Measurements from ENCODE around the gene NTSR1.
A peak's percentile ranks its signal among the peaks of the same experiment; 100 is the strongest.

The NTSR1 gene

GRCh38 chr20:62736407-62737071 is 27.9 kb downstream of the NTSR1 start:
- no peak overlapping the region for H3K27ac Mint-ChIP-seq
- peaks cover 21% of the 10 kb centered on the region for H3K4me1 Mint-ChIP-seq (ENCODE audit: low read depth)
- no peaks in the 10 kb centered on the region for H3K36me3 Mint-ChIP-seq (ENCODE audit: low read depth)
- peaks cover 38% of the 10 kb centered on the region for H3K27me3 Mint-ChIP-seq (ENCODE audit: low read depth)
- H3K9me3 Mint-ChIP-seq: no peaks in the 10 kb centered on the region
- H3K4me3 Mint-ChIP-seq: no peak overlapping the region

GRCh38 chr20:62737271-62737811 is 28.7 kb downstream of the NTSR1 start:
- no peaks in the 10 kb centered on the region for H3K36me3 Mint-ChIP-seq (ENCODE audit: low read depth)
- H3K9me3 Mint-ChIP-seq: no peaks in the 10 kb centered on the region
- no peak overlapping the region for H3K27ac Mint-ChIP-seq
- H3K4me3 Mint-ChIP-seq: no peak overlapping the region
- H3K4me1 Mint-ChIP-seq (ENCODE audit: low read depth): peaks cover 20% of the 10 kb centered on the region
- peaks cover 37% of the 10 kb centered on the region for H3K27me3 Mint-ChIP-seq (ENCODE audit: low read depth)

- Mint-ChIP-seq H3K9me3 (no peaks in the 10 kb centered on the region), H3K4me1 (ENCODE audit: low read depth) (peaks cover 18% of the 10 kb centered on the region), H3K36me3 (ENCODE audit: low read depth) (no peaks in the 10 kb centered on the region), H3K27me3 (ENCODE audit: low read depth) (peaks cover 32% of the 10 kb centered on the region), H3K4me3 (no peak overlapping the region), H3K27ac (no peak overlapping the region)
Measured at GRCh38 chr20:62738025-62738881, 29.6 kb downstream of the NTSR1 start.

- Mint-ChIP-seq H3K36me3 (ENCODE audit: low read depth) (no peaks in the 10 kb centered on the region), H3K4me1 (ENCODE audit: low read depth) (peaks cover 18% of the 10 kb centered on the region), H3K9me3 (no peaks in the 10 kb centered on the region), H3K4me3 (no peak overlapping the region), H3K27me3 (ENCODE audit: low read depth) (peaks cover 27% of the 10 kb centered on the region), H3K27ac (peak overlapping the region; percentile 84)
Measured at GRCh38 chr20:62739067-62739466, 30.4 kb downstream of the NTSR1 start.

- Mint-ChIP-seq H3K36me3 (ENCODE audit: low read depth) (no peaks in the 10 kb centered on the region), H3K9me3 (no peaks in the 10 kb centered on the region), H3K4me3 (peak overlapping the region; percentile 64), H3K27me3 (ENCODE audit: low read depth) (peaks cover 29% of the 10 kb centered on the region), H3K27ac (peak overlapping the region; percentile 84), H3K4me1 (ENCODE audit: low read depth) (peaks cover 18% of the 10 kb centered on the region)
Measured at GRCh38 chr20:62739581-62740285, 31.1 kb downstream of the NTSR1 start.

- Mint-ChIP-seq H3K36me3 (ENCODE audit: low read depth) (peaks cover 2% of the 10 kb centered on the region), H3K27ac (peak overlapping the region; percentile 84), H3K4me3 (peak overlapping the region; percentile 64), H3K4me1 (ENCODE audit: low read depth) (peaks cover 23% of the 10 kb centered on the region), H3K9me3 (no peaks in the 10 kb centered on the region), H3K27me3 (ENCODE audit: low read depth) (peaks cover 32% of the 10 kb centered on the region)
Measured at GRCh38 chr20:62740286-62741141, 31.9 kb downstream of the NTSR1 start.

GRCh38 chr20:62741191-62741691 is 32.6 kb downstream of the NTSR1 start:
- Mint-ChIP-seq H3K36me3 (ENCODE audit: low read depth) (peaks cover 2% of the 10 kb centered on the region), H3K27ac (no peak overlapping the region), H3K27me3 (ENCODE audit: low read depth) (peaks cover 35% of the 10 kb centered on the region), H3K4me3 (no peak overlapping the region), H3K4me1 (ENCODE audit: low read depth) (peaks cover 23% of the 10 kb centered on the region), H3K9me3 (no peaks in the 10 kb centered on the region)

GRCh38 chr20:62741701-62742491 is 33.3 kb downstream of the NTSR1 start:
- no peak overlapping the region for H3K4me3 Mint-ChIP-seq
- H3K4me1 Mint-ChIP-seq (ENCODE audit: low read depth): peaks cover 22% of the 10 kb centered on the region
- peaks cover 2% of the 10 kb centered on the region for H3K36me3 Mint-ChIP-seq (ENCODE audit: low read depth)
- H3K27ac Mint-ChIP-seq: no peak overlapping the region
- H3K9me3 Mint-ChIP-seq: no peaks in the 10 kb centered on the region
- H3K27me3 Mint-ChIP-seq (ENCODE audit: low read depth): peaks cover 37% of the 10 kb centered on the region

- peaks cover 2% of the 10 kb centered on the region for H3K36me3 Mint-ChIP-seq (ENCODE audit: low read depth)
- H3K4me1 Mint-ChIP-seq (ENCODE audit: low read depth): peaks cover 20% of the 10 kb centered on the region
- no peak overlapping the region for H3K4me3 Mint-ChIP-seq
- no peaks in the 10 kb centered on the region for H3K9me3 Mint-ChIP-seq
- H3K27ac Mint-ChIP-seq: no peak overlapping the region
- H3K27me3 Mint-ChIP-seq (ENCODE audit: low read depth): peaks cover 36% of the 10 kb centered on the region
Measured at GRCh38 chr20:62742550-62742949, 33.9 kb downstream of the NTSR1 start.

GRCh38 chr20:62742979-62743776 is 34.5 kb downstream of the NTSR1 start:
- Mint-ChIP-seq H3K4me3 (no peak overlapping the region), H3K36me3 (ENCODE audit: low read depth) (peaks cover 2% of the 10 kb centered on the region), H3K9me3 (no peaks in the 10 kb centered on the region), H3K27me3 (ENCODE audit: low read depth) (peaks cover 41% of the 10 kb centered on the region), H3K4me1 (ENCODE audit: low read depth) (peaks cover 20% of the 10 kb centered on the region), H3K27ac (no peak overlapping the region)

- Mint-ChIP-seq H3K4me1 (ENCODE audit: low read depth) (peaks cover 20% of the 10 kb centered on the region), H3K27ac (no peak overlapping the region), H3K27me3 (ENCODE audit: low read depth) (peaks cover 47% of the 10 kb centered on the region), H3K9me3 (no peaks in the 10 kb centered on the region), H3K4me3 (no peak overlapping the region), H3K36me3 (ENCODE audit: low read depth) (peaks cover 2% of the 10 kb centered on the region)
Measured at GRCh38 chr20:62743777-62744317, 35.2 kb downstream of the NTSR1 start.

- no peak overlapping the region for H3K4me3 Mint-ChIP-seq
Measured at GRCh38 chr20:62744741-62745191, 36.1 kb downstream of the NTSR1 start.

More at GRCh38 chr20:62744741-62745191, 36.1 kb downstream of the NTSR1 start:
- H3K27me3 Mint-ChIP-seq (ENCODE audit: low read depth): peaks cover 56% of the 10 kb centered on the region
- peaks cover 2% of the 10 kb centered on the region for H3K36me3 Mint-ChIP-seq (ENCODE audit: low read depth)
- H3K4me1 Mint-ChIP-seq (ENCODE audit: low read depth): peaks cover 15% of the 10 kb centered on the region
- H3K9me3 Mint-ChIP-seq: no peaks in the 10 kb centered on the region
- no peak overlapping the region for H3K27ac Mint-ChIP-seq

Data from T-helper 1 cell treated with Interleukin-12 subunit alpha and Interleukin-12 subunit beta and Interleukin-4 antibody, amounts not matched to agents 30 μg/mL and 1 μg/mL, for 36 hours (primary cell).